A172 (cell line): ENCODE results near the gene TFPT. TPM values are rescaled to one million over a fixed set of nuclear protein-coding genes. Genes with fewer than 3 reads are reported as not detected.

ENCODE experiments used
- DNase-seq: peaks from one replicate; pipeline ENCODE4 v3.0.0-alpha.2; 2015; ENCODE audit warnings: low spot score
- total RNA-seq: library from RNA; depleted of rRNA; stranded (reverse); fragments of >200 nt; shearing (Covaris generic); gene quantifications from 2 replicates; pipeline ENCODE4 v1.2.3, GENCODE V29; 2014; rRNA removed

TFPT gene
- total RNA-seq, 1 experiment from 2014 or later: 49.9 TPM

DNA sequence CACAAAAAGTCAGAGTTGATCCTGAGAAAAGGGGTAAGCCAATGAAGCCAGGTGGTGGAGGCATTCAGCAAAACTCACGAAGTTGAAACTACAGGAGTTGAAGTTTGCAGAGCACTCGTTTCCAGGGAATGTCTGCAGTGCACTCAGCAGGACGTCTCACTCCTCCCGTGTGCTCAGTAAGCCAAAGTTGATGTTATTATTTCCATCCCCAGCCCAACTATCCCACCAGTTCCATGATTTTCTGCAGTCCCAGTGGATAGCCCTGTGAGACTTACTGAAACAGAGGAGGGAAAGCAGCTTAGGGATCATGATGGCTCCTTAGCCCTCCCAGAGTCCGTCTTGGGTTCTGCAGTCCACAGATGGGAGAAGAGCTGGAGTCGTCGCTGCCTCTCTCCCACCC, 34.4 kb downstream of the TFPT start, which contains the start of gene TARM1:
TSS of gene TARM1 (minus strand) at position 334 of the 400 bp plus-strand sequence. CDS start at position 309, 25 bp downstream.
- DNase-seq: no peak

DNA sequence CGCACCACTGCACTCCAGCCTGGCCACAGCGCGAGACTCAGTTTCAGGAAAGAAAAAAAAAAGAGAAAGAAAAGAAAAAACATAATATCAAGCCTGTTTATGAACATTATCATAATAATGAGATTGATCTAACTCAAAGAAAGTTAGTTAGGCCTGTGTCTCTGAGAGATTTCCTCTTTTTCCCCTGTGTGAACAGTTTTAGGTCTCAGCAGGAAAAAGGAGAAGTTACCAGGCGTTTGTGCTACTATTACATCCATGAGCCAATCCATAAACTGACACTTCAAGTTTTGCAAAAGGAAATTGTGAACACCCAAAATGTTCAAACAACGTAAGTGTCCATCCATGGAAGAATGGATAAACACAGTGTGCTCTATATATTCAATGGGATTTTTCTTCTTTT, 38.1 kb downstream of the TFPT start:
- no peak for DNase-seq

DNA sequence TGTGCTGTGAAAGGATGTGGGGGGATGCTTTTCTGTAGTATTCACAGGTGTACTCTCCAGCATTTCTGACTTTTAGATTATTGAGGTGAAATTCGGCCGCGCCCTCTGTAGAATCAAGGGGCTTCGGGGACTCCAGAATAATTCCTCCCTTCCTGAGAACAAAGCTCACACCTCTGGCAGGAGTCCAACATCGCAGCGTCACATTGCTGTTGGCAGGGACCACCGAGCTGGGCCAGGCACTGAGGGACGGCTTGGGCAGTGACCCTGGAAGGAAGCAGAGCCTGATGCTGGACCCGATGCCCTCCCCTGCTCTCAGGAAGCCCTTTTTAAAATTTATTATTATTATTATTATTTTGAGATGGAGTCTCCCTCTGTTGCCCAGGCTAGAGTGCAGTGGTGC, 40.6 kb downstream of the TFPT start:
- no peak for DNase-seq

DNA sequence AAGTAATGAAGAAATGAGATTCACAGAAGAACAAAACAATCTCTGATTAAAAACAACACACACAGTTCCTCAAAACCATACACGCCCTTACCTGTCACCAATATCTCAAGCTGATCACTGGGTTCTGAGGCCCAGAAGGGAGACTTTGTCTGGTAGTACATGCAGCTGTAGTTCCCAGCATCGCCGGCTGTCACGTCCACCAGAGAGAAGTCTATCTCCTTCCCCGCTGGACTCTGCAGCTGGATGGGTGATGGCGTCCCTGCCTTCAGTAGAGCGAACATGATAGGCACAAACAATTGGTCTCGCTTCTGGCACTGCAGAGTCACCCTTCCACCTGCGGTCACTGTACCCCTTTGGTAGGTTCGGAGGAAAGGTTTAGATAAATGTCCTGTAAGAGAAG, 41.6 kb downstream of the TFPT start:
- no peak for DNase-seq

DNA sequence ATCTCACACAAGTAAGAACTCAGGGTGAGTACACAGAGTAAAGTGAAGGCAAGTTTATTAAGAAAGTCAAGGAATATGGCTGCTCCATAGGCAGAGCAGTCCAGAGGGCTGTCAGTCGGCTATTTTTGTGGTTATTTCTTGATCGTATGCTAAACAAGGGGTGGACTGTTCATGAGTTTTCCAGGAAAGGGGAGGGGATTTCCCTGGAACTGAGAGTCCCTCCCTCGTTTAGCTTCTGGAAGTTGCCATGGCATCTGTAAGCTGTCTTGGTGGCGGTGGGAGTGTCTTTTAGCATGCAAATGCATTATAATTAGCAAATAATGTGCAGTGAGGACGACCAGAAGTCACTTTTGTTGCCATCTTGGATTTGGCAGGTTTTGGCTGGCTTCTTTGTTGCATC, 46.0 kb downstream of the TFPT start:
- no peak for DNase-seq

DNA sequence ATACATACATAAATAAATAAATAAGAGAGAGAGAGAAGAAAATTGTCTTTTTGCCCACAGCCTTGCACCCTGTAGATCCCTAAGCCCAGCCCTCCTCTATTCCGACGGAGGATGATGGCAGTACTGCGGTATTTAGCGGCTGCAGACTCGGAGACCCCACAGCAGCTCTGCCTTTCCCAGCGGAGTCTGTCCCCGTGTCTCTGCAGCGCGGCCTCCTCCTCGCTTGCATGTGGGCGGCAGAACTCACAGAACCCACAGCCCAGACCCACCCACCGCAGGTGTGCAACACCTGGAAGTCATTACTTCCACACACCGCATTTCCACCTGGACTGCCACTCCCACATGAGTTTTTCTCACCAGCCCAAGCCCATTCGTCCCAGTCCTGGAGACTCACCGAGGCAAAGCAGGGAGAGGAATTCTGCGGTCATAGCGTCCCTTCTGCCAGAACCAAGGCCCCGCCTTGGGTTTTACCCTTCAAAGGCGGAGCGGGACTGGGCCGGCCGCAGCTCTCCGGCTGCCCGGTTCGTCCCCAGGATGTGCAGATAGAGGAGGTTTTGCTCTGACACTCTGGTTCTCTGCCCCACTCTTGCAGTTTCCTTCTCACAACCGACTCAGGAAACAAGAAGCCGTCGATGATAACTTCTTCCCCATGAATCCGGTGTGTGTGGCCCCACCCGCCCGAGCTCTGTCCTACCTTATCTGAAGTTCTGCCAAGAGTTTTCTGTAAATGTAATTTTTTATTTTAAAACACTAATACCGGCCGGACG, 51.9 kb downstream of the TFPT start, which contains the start of gene VSTM1:
TSS of gene VSTM1 (minus strand) at position 548 of the 767 bp plus-strand sequence. CDS start at position 428, 120 bp downstream.
- DNase-seq: no peak

DNA sequence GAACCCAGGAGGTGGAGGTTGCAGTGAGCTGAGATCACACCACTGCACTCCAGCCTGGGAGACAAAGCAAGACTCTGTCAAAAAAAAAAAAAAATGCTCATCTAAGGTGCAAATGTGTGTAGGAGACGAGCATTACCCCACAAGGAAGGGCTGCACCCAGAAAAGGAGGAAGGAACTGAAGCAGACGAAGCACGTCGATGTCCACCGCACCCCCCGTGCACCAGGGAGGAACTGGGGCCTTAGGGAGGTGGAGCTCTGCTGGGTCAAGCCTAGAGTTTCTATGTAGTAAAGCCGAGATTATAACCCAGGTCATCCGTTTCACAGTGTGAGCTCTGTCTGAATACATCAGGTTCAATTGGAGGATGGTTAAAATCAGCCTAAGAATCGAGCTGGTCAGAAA, 52.8 kb downstream of the TFPT start:
- no peak for DNase-seq

Other genes with a start within 250 kb of the TFPT start
- gene MYADM, start 247.8 kb downstream of the TFPT start, total RNA-seq: 34.9 and 49.7 TPM in 2 replicates
- 2.2 TPM in 1 of 2 replicates, not detected in the other for gene PRKCG, start 233.5 kb downstream of the TFPT start, total RNA-seq
- 0.07 TPM in 1 of 2 replicates, not detected in the other for gene CACNG7, start 206.4 kb downstream of the TFPT start, total RNA-seq
- gene CACNG8, start 152.7 kb downstream of the TFPT start, total RNA-seq: 0.43 and 0.72 TPM in 2 replicates
- gene CACNG6, start 124.0 kb downstream of the TFPT start, total RNA-seq: 6.3 and 7.5 TPM in 2 replicates
- gene VSTM1, start 51.8 kb downstream of the TFPT start, total RNA-seq: not detected in 2 replicates
- not detected in 2 replicates for gene TARM1, start 34.3 kb downstream of the TFPT start, total RNA-seq
- gene OSCAR, start 14.9 kb downstream of the TFPT start, total RNA-seq: 0.41 TPM in 1 of 2 replicates, not detected in the other
- 79.7 and 156 TPM in 2 replicates for gene NDUFA3, start 12.8 kb downstream of the TFPT start, total RNA-seq
- gene PRPF31, start 97 bp upstream of the TFPT start, total RNA-seq: 135 and 162 TPM in 2 replicates
- 21.1 and 25.5 TPM in 2 replicates for gene CNOT3, start 22.1 kb upstream of the TFPT start, total RNA-seq
- 18.7 and 21.1 TPM in 2 replicates for gene LENG1, start 44.1 kb upstream of the TFPT start, total RNA-seq
- gene TMC4, start 57.5 kb upstream of the TFPT start, total RNA-seq: not detected in 2 replicates
- 405 and 408 TPM in 2 replicates for gene MBOAT7, start 73.9 kb upstream of the TFPT start, total RNA-seq
- gene TSEN34, start 75.7 kb upstream of the TFPT start, total RNA-seq: 222 and 277 TPM in 2 replicates
- 1,527 and 1,817 TPM in 2 replicates for gene RPS9, start 85.2 kb upstream of the TFPT start, total RNA-seq
- not detected in 2 replicates for gene LILRB3, start 107.3 kb upstream of the TFPT start, total RNA-seq
- gene LILRA6, start 127.1 kb upstream of the TFPT start, total RNA-seq: not detected in 2 replicates
- gene LILRB5, start 141.6 kb upstream of the TFPT start, total RNA-seq: not detected in 2 replicates
- gene LILRB2, start 165.5 kb upstream of the TFPT start, total RNA-seq: not detected in 2 replicates
- gene LILRA5, start 197.5 kb upstream of the TFPT start, total RNA-seq: not detected in 2 replicates
- not detected in 2 replicates for gene LILRA4, start 223.5 kb upstream of the TFPT start, total RNA-seq
- gene LAIR1, start 249.3 kb upstream of the TFPT start, total RNA-seq: not detected in 2 replicates